ENCODE results near the gene LINGO3. TPM values are rescaled to one million over a fixed set of nuclear protein-coding genes. Genes with fewer than 3 reads are reported as not detected.

Gene LINGO3
- total and polyA plus RNA-seq, 2 donors = 0.08 TPM; not detected in 1

GRCh38 chr19:2270423-2271233, 37.3 kb downstream of the LINGO3 start:
- Histone ChIP-seq H3K27ac (ENCODE audit: low read depth) (peak overlapping the region; percentile 100), H3K4me1 (ENCODE audit: insufficient read depth) (no peaks in the 10 kb centered on the region), H3K4me3 (ENCODE audit: low read depth, low read length) (peak overlapping the region; percentile 97), H3K36me3 (ENCODE audit: insufficient read depth) (no peaks in the 10 kb centered on the region)
- WGBS = under 1% methylated on average over 88 of the region's 88 CpGs
- DNase-seq (ENCODE audit: extremely low spot score) = no peak

GRCh38 chr19:2270157-2270422, 37.9 kb downstream of the LINGO3 start:
- Histone ChIP-seq H3K4me3 (ENCODE audit: low read depth, low read length) (peak overlapping the region; percentile 97), H3K36me3 (ENCODE audit: insufficient read depth) (no peaks in the 10 kb centered on the region), H3K27ac (ENCODE audit: low read depth) (peak overlapping the region; percentile 100), H3K4me1 (ENCODE audit: insufficient read depth) (no peaks in the 10 kb centered on the region)
- no peak for DNase-seq (ENCODE audit: extremely low spot score)
- under 1% methylated on average over 30 of the region's 30 CpGs for WGBS

- Histone ChIP-seq H3K36me3 (ENCODE audit: insufficient read depth) (no peaks in the 10 kb centered on the region), H3K4me1 (ENCODE audit: insufficient read depth) (no peaks in the 10 kb centered on the region), H3K27ac (ENCODE audit: low read depth) (peak overlapping the region; percentile 100), H3K4me3 (ENCODE audit: low read depth, low read length) (peak overlapping the region; percentile 97)
- peak; percentile 90 for DNase-seq (ENCODE audit: extremely low spot score)
- WGBS = under 1% methylated on average over 103 of the region's 103 CpGs
Observed at GRCh38 chr19:2269244-2270156, 38.5 kb downstream of the LINGO3 start.

GRCh38 chr19:2268861-2269243, 39.1 kb downstream of the LINGO3 start:
- Histone ChIP-seq H3K4me1 (ENCODE audit: insufficient read depth) (no peaks in the 10 kb centered on the region), H3K4me3 (ENCODE audit: low read depth, low read length) (peak overlapping the region; percentile 97), H3K27ac (ENCODE audit: low read depth) (no peak overlapping the region), H3K36me3 (ENCODE audit: insufficient read depth) (no peaks in the 10 kb centered on the region)
- no peak for DNase-seq (ENCODE audit: extremely low spot score)
- 2% methylated on average over 19 of the region's 19 CpGs for WGBS

GRCh38 chr19:2268480-2268830, 39.5 kb downstream of the LINGO3 start:
- no peak overlapping the region for H3K27ac ChIP-seq (ENCODE audit: low read depth)
- no peak for DNase-seq (ENCODE audit: extremely low spot score)
- no peak overlapping the region for H3K4me3 ChIP-seq (ENCODE audit: low read depth, low read length)
- no peaks in the 10 kb centered on the region for H3K4me1 ChIP-seq (ENCODE audit: insufficient read depth)
- H3K36me3 ChIP-seq (ENCODE audit: insufficient read depth) = no peaks in the 10 kb centered on the region
- WGBS = 84% methylated on average over 4 of the region's 4 CpGs

- WGBS = 50% methylated on average over 18 of the region's 18 CpGs
Observed at GRCh38 chr19:2266183-2266993, 41.6 kb downstream of the LINGO3 start.

GRCh38 chr19:2261438-2262172, 46.3 kb downstream of the LINGO3 start:
- WGBS = 70% methylated on average over 7 of the region's 7 CpGs
- H3K36me3 ChIP-seq (ENCODE audit: insufficient read depth) = no peaks in the 10 kb centered on the region
- H3K4me3 ChIP-seq (ENCODE audit: low read depth, low read length) = no peak overlapping the region
- H3K4me1 ChIP-seq (ENCODE audit: insufficient read depth) = no peaks in the 10 kb centered on the region
- no peak overlapping the region for H3K27ac ChIP-seq (ENCODE audit: low read depth)
- no peak for DNase-seq (ENCODE audit: extremely low spot score)

More at GRCh38 chr19:2266183-2266993, 41.6 kb downstream of the LINGO3 start:
- H3K36me3 ChIP-seq (ENCODE audit: insufficient read depth) = no peaks in the 10 kb centered on the region
- DNase-seq (ENCODE audit: extremely low spot score) = no peak
- H3K4me1 ChIP-seq (ENCODE audit: insufficient read depth) = no peaks in the 10 kb centered on the region
- H3K4me3 ChIP-seq (ENCODE audit: low read depth, low read length) = no peak overlapping the region
- H3K27ac ChIP-seq (ENCODE audit: low read depth) = no peak overlapping the region

GRCh38 chr19:2260341-2260805, 47.6 kb downstream of the LINGO3 start:
- H3K36me3 ChIP-seq (ENCODE audit: insufficient read depth) = no peaks in the 10 kb centered on the region
- H3K4me1 ChIP-seq (ENCODE audit: insufficient read depth) = no peaks in the 10 kb centered on the region
- no peak overlapping the region for H3K4me3 ChIP-seq (ENCODE audit: low read depth, low read length)
- no peak overlapping the region for H3K27ac ChIP-seq (ENCODE audit: low read depth)
- 63% methylated on average over 11 of the region's 11 CpGs for WGBS
- DNase-seq (ENCODE audit: extremely low spot score) = no peak

- Histone ChIP-seq H3K4me1 (ENCODE audit: insufficient read depth) (no peaks in the 10 kb centered on the region), H3K36me3 (ENCODE audit: insufficient read depth) (no peaks in the 10 kb centered on the region), H3K4me3 (ENCODE audit: low read depth, low read length) (no peak overlapping the region), H3K27ac (ENCODE audit: low read depth) (no peak overlapping the region)
- no peak for DNase-seq (ENCODE audit: extremely low spot score)
- WGBS = 77% methylated on average over 5 of the region's 5 CpGs
Observed at GRCh38 chr19:2259336-2259735, 48.6 kb downstream of the LINGO3 start.

Other genes starting within 250 kb of the LINGO3 start
- gene MOB3A, start 211.8 kb downstream of the LINGO3 start, total RNA-seq = 15.9 TPM
- gene MOB3A, start 211.8 kb downstream of the LINGO3 start, polyA plus RNA-seq = 40.1 TPM
- gene IZUMO4, start 211.2 kb downstream of the LINGO3 start, total RNA-seq = 1.5 TPM
- gene IZUMO4, start 211.2 kb downstream of the LINGO3 start, polyA plus RNA-seq = 9.2 TPM
- 48.9 TPM for gene AP3D1, start 156.6 kb downstream of the LINGO3 start, total RNA-seq
- 87.8 TPM for gene AP3D1, start 156.6 kb downstream of the LINGO3 start, polyA plus RNA-seq
- gene DOT1L, start 144.2 kb downstream of the LINGO3 start, total RNA-seq = 5.3 TPM
- gene DOT1L, start 144.2 kb downstream of the LINGO3 start, polyA plus RNA-seq = 6.7 TPM
- 30.6 TPM for gene PLEKHJ1, start 71.8 kb downstream of the LINGO3 start, total RNA-seq
- gene PLEKHJ1, start 71.8 kb downstream of the LINGO3 start, polyA plus RNA-seq = 60.9 TPM
- gene SF3A2, start 71.3 kb downstream of the LINGO3 start, total RNA-seq = 32.5 TPM
- 69.9 TPM for gene SF3A2, start 71.3 kb downstream of the LINGO3 start, polyA plus RNA-seq
- not detected for gene AMH, start 58.8 kb downstream of the LINGO3 start, total RNA-seq
- gene AMH, start 58.8 kb downstream of the LINGO3 start, polyA plus RNA-seq = 0.44 TPM
- gene JSRP1, start 51.7 kb downstream of the LINGO3 start, total RNA-seq = 1.6 TPM
- gene JSRP1, start 51.7 kb downstream of the LINGO3 start, polyA plus RNA-seq = 1.3 TPM
- not detected for gene PEAK3, start 26.0 kb downstream of the LINGO3 start, total RNA-seq
- 0.58 TPM for gene PEAK3, start 26.0 kb downstream of the LINGO3 start, polyA plus RNA-seq
- gene LSM7, start 20.4 kb upstream of the LINGO3 start, total RNA-seq = 46.5 TPM
- 189 TPM for gene LSM7, start 20.4 kb upstream of the LINGO3 start, polyA plus RNA-seq
- gene SPPL2B, start 20.5 kb upstream of the LINGO3 start, total RNA-seq = 26.9 TPM
- gene SPPL2B, start 20.5 kb upstream of the LINGO3 start, polyA plus RNA-seq = 40.9 TPM
- 0.11 TPM for gene TMPRSS9, start 52.1 kb upstream of the LINGO3 start, total RNA-seq
- 0.06 TPM for gene TMPRSS9, start 52.1 kb upstream of the LINGO3 start, polyA plus RNA-seq
- 17.5 TPM for gene TIMM13, start 119.4 kb upstream of the LINGO3 start, total RNA-seq
- gene TIMM13, start 119.4 kb upstream of the LINGO3 start, polyA plus RNA-seq = 72.2 TPM
- 33.4 TPM for gene LMNB2, start 148.8 kb upstream of the LINGO3 start, total RNA-seq
- gene LMNB2, start 148.8 kb upstream of the LINGO3 start, polyA plus RNA-seq = 22.2 TPM
- 23.2 TPM for gene GADD45B, start 168.0 kb upstream of the LINGO3 start, total RNA-seq
- 163 TPM for gene GADD45B, start 168.0 kb upstream of the LINGO3 start, polyA plus RNA-seq